Measurements from ENCODE around the gene UGT2B17.
"Not testable (repeated sequence)": the region's sequence is repeated elsewhere in the genome, so short reads cannot be mapped to it uniquely, and the experiment has no call there.

- not testable (repeated sequence) for TF ChIP-seq CTCF, POLR2A (IDR thresholded peaks at IDR 0.05)
Measured at GRCh38 chr4:68569036-68569435, 7.1 kb downstream of the UGT2B17 start.
